GM10266 (cell line): Measurements from ENCODE around the gene SMIM29.
A peak's percentile ranks its signal among the peaks of the same experiment; 100 is the strongest.

ENCODE experiments used
- DNase-seq: peaks from one replicate; pipeline ENCODE4 v3.0.0; 2012; ENCODE audit errors: extremely low spot score
- CTCF ChIP-seq: IDR thresholded peaks from 2 replicates; pipeline ENCODE4 v1.5.1; 2012; ENCODE audit warnings: mild to moderate bottlenecking, low read depth; ENCODE audit not compliant: control insufficient read depth, insufficient read depth; ENCODE audit errors: missing control alignments

The SMIM29 gene

GRCh38 chr6:34248727-34249468 is at the start of gene SMIM29:
Gene SMIM29 (minus strand): TSS chr6:34249006. CDS start chr6:34247791, 1,215 bp downstream.
- peak; percentile 97 for DNase-seq
- peak; percentile 89 for TF ChIP-seq CTCF

GRCh38 chr6:34295721-34296120 is 46.9 kb upstream of the SMIM29 start:
- no peak for TF ChIP-seq CTCF
- peak; percentile 59 for DNase-seq

- DNase-seq, result no peak
- TF ChIP-seq CTCF, result no peak
Measured at GRCh38 chr6:34292954-34293353, 44.1 kb upstream of the SMIM29 start.

- DNase-seq, result no peak
- TF ChIP-seq CTCF, result no peak
Measured at GRCh38 chr6:34289137-34289536, 40.3 kb upstream of the SMIM29 start.

- DNase-seq, result peak; percentile 48
- TF ChIP-seq CTCF, result no peak
Measured at GRCh38 chr6:34288581-34288980, 39.8 kb upstream of the SMIM29 start.

GRCh38 chr6:34285448-34286164 is 36.8 kb upstream of the SMIM29 start:
- TF ChIP-seq CTCF, result no peak
- no peak for DNase-seq
